HepG2 (cell line): Measurements from ENCODE around the gene FXYD5. TPM values are rescaled to one million over a fixed set of nuclear protein-coding genes. Genes with fewer than 3 reads are reported as not detected.

Experiments
- ATAC-seq: fragments of 200-7000 bp; cut with Tn5 transposase; 3 replicates; pipeline ENCODE4 v1.9.1; 2020; ENCODE audit warnings: mild to moderate bottlenecking, moderate library complexity
- BruUV-seq: library from RNA; stranded (reverse); fragments of 400-500 nt; replicated peaks from 2 replicates; lab custom pipeline; 2021; lab: Mats Ljungman, UMichigan
- CTCF ChIA-PET: fragments of 300-600 bp; formaldehyde crosslinking; extraction: SDS; loops from one replicate; lab custom pipeline; 2021; ENCODE audit warnings: low total read pairs, inconsistent platforms, low intra/inter-chr PET ratio; lab: Yijun Ruan, JAX
- POLR2A ChIA-PET: fragments of 350-600 bp; sonication (Branson Sonifier 250); formaldehyde crosslinking; loops from one replicate; lab custom pipeline; 2020; ENCODE audit warnings: antibody characterized with exemption, inconsistent platforms; lab: Yijun Ruan, JAX
- DNase-seq: peaks from one replicate; pipeline ENCODE4 v3.0.0-alpha.2; 2015; ENCODE audit warnings: low spot score
- FAIRE-seq: peaks from 3 replicates; lab custom pipeline; 2011; peaks lifted over from hg19 to GRCh38; lab: Jason Lieb, UNC
- H2AFZ ChIP-seq: one replicate; pipeline ENCODE4 v1.6.1; 2011; ENCODE audit warnings: low read length, inconsistent platforms
- H3K27ac ChIP-seq: fragments of 300-600 bp; 3 replicates; pipeline ENCODE4 v1.8.0; 2011; ENCODE audit warnings: mixed run types, mild to moderate bottlenecking, mixed read lengths, low read length, inconsistent platforms; ENCODE audit not compliant: insufficient read depth; ENCODE audit errors: extremely low read length
- H3K27me3 ChIP-seq, 2 experiments: fragments of 200-600 bp in 1 of 2; 2 replicates in 1 of 2; 3 replicates in 1 of 2; pipeline versions ENCODE4 v1.6.0 to v1.8.0; 2011; ENCODE audit warnings: low read length in 2 of 2, mild to moderate bottlenecking in 2 of 2, moderate library complexity in 2 of 2, inconsistent platforms in 1 of 2; ENCODE audit not compliant: insufficient read depth in 2 of 2, control insufficient read depth in 1 of 2
- H3K36me3 ChIP-seq, 2 experiments: fragments of 200-600 bp in 1 of 2; replicated peaks in 1 of 2; 2 replicates in 1 of 2; 3 replicates in 1 of 2; pipeline versions ENCODE4 v1.5.1 to v1.8.0; 2011; ENCODE audit warnings: low read length in 2 of 2, inconsistent platforms in 1 of 2; ENCODE audit not compliant: insufficient read depth in 2 of 2, control insufficient read depth in 1 of 2
- H3K4me1 ChIP-seq: 2 replicates; pipeline ENCODE4 v1.5.1; 2012; ENCODE audit warnings: low read length, inconsistent platforms; ENCODE audit not compliant: insufficient read depth
- H3K4me2 ChIP-seq: 2 replicates; pipeline ENCODE4 v1.6.0; 2011; ENCODE audit warnings: low read depth, low read length, inconsistent platforms
- H3K4me3 ChIP-seq, 3 experiments: fragments of 200-600 bp in 1 of 3; sonication (generic), shearing (Covaris generic) in 1 of 3; replicated peaks in 1 of 3; 2 replicates each; pipeline ENCODE4 v1.5.1; 2011 to 2016; ENCODE audit warnings: low read length in 3 of 3, inconsistent platforms in 2 of 3, low read depth in 2 of 3, mild to moderate bottlenecking in 2 of 3, control low read depth in 1 of 3, mixed read lengths in 1 of 3; ENCODE audit not compliant: insufficient read depth in 1 of 3
- H3K79me2 ChIP-seq: one replicate; pipeline ENCODE4 v1.6.1; 2011; ENCODE audit warnings: low read length, inconsistent platforms; ENCODE audit not compliant: insufficient read depth
- H3K9ac ChIP-seq: 2 replicates; pipeline ENCODE4 v1.6.0; 2011; ENCODE audit warnings: mild to moderate bottlenecking, low read depth, low read length, inconsistent platforms; ENCODE audit not compliant: insufficient read depth
- H3K9me3 ChIP-seq: 2 replicates; pipeline ENCODE4 v1.5.1; 2012; ENCODE audit warnings: mild to moderate bottlenecking, low read length
- H4K20me1 ChIP-seq: 2 replicates; pipeline ENCODE4 v1.6.0; 2011; ENCODE audit warnings: inconsistent platforms, mild to moderate bottlenecking, low read length, moderate library complexity; ENCODE audit not compliant: insufficient read depth
- ATF6 ChIP-seq: sonication (generic); formaldehyde crosslinking; conservative IDR thresholded peaks from 2 replicates; pipeline ENCODE4 v1.4.0; 2020; ENCODE audit warnings: missing genetic modification reagents
- CHD4 ChIP-seq: fragments of 200-600 bp; sonication (generic); IDR thresholded peaks from 2 replicates; pipeline ENCODE4 v1.7.0; 2017; ENCODE audit warnings: mild to moderate bottlenecking, low read length, borderline replicate concordance
- EP300 ChIP-seq, 3 experiments: sonication (generic) in 1 of 3; formaldehyde crosslinking in 1 of 3; IDR thresholded peaks; 2 replicates each; pipeline versions ENCODE4 v1.5.1 to v1.6.1; 2011 to 2020; ENCODE audit warnings: low read depth in 2 of 3, low read length in 2 of 3, borderline replicate concordance in 1 of 3, improper control_type of control experiment in 1 of 3, mild to moderate bottlenecking in 1 of 3, missing genetic modification reagents in 1 of 3, moderate library complexity in 1 of 3
- FOXK1 ChIP-seq: sonication (generic); formaldehyde crosslinking; IDR thresholded peaks from 2 replicates; pipeline ENCODE4 v1.4.0; 2020; ENCODE audit warnings: low read depth, missing genetic modification reagents, borderline replicate concordance
- HNF1A ChIP-seq, 2 experiments: sonication (generic) in 1 of 2; formaldehyde crosslinking in 1 of 2; IDR thresholded peaks; 2 replicates each; pipeline versions ENCODE4 v1.4.0 to v1.6.1; 2016 to 2020; ENCODE audit warnings: borderline replicate concordance in 1 of 2, low read depth in 1 of 2, mild to moderate bottlenecking in 1 of 2, missing genetic modification reagents in 1 of 2
- HNRNPK ChIP-seq: fragments of 200-400 bp; formaldehyde crosslinking; IDR thresholded peaks from 2 replicates; pipeline ENCODE4 v1.6.1; 2018; ENCODE audit warnings: low read length, low read depth, moderate library complexity, mild to moderate bottlenecking; ENCODE audit not compliant: poor library complexity, severe bottlenecking
- KLF13 ChIP-seq: sonication (generic); formaldehyde crosslinking; IDR thresholded peaks from 2 replicates; pipeline ENCODE4 v1.4.0; 2020; ENCODE audit warnings: mild to moderate bottlenecking, missing genetic modification reagents
- MLX ChIP-seq: IDR thresholded peaks from 2 replicates; pipeline ENCODE4 v1.6.1; 2016
- TGIF2 ChIP-seq: IDR thresholded peaks from 2 replicates; pipeline ENCODE4 v1.6.1; 2016; ENCODE audit warnings: control low read depth, missing compliant biosample characterization
- XRCC5 ChIP-seq: fragments of 200-400 bp; formaldehyde crosslinking; optimal IDR thresholded peaks from 2 replicates; pipeline ENCODE3; 2017; ENCODE audit warnings: mild to moderate bottlenecking, low read length
- ZFP37 ChIP-seq: sonication (generic); formaldehyde crosslinking; IDR thresholded peaks from 2 replicates; pipeline ENCODE4 v1.4.0; 2020; ENCODE audit warnings: missing genetic modification reagents, borderline replicate concordance
- ZNF3 ChIP-seq: IDR thresholded peaks from 2 replicates; pipeline ENCODE4 v1.7.0; 2017; ENCODE audit warnings: inconsistent platforms
- ZNF564 ChIP-seq: sonication (generic); formaldehyde crosslinking; IDR thresholded peaks from 2 replicates; pipeline ENCODE4 v1.8.1; 2023; ENCODE audit warnings: mild to moderate bottlenecking, missing genetic modification reagents
- ZNF616 ChIP-seq: sonication (generic); formaldehyde crosslinking; IDR thresholded peaks from 2 replicates; pipeline ENCODE4 v1.5.0; 2020; ENCODE audit warnings: low read depth, mild to moderate bottlenecking, missing genetic modification reagents
- WGBS: methylation state at CpG from one replicate; pipeline ENCODE4 v1.1.6; 2017; ENCODE audit warnings: low lambda C conversion rate; 5-methylcytosine and 5-hydroxymethylcytosine counted together
- in situ Hi-C: cut with HindIII; loops from 2 replicates; pipeline ENCODE4 v1.10.0; 2017; ENCODE audit warnings: low pct_unique_long_range_greater_than_20kb; ENCODE audit not compliant: extremely low pct_ligation_motif_present
- intact Hi-C: fragments of 100-400 bp; cut with micrococcal nuclease; formaldehyde crosslinking; loops from one replicate; pipeline ENCODE4 v1.10.0; 2022; ENCODE audit not compliant: unreplicated experiment
- polyA plus RNA-seq, 8 experiments: library from polyadenylated mRNA; depleted of rRNA in 3 of 8; stranded (reverse) in 7 of 8; unstranded in 1 of 8; fragments of >200 nt; fragmentation: Illumina TruSeq in 4 of 8; extraction: Trizol in 4 of 8; gene quantifications; 2 replicates each; pipeline versions ENCODE4 v1.2.1 to v1.2.3, GENCODE V29; 2011 to 2016; ENCODE audit warnings: low read depth in 4 of 8, missing spikeins in 1 of 8, mixed read lengths in 1 of 8; ENCODE audit not compliant: insufficient read depth in 1 of 8
- total RNA-seq, 5 experiments: library from RNA; depleted of rRNA; stranded (reverse); fragments of >200 nt; fragmentation: Illumina TruSeq; extraction: Trizol; gene quantifications; 2 replicates each; pipeline ENCODE4 v1.2.3, GENCODE V29; 2016; ENCODE audit warnings: low read depth in 1 of 5

The FXYD5 gene
- total and polyA plus RNA-seq, 2 of the 13 experiments (the other 11 are each of a cell fraction or from before 2014, with no cell fraction given), result 0.65 TPM; not detected in 1

DNA sequence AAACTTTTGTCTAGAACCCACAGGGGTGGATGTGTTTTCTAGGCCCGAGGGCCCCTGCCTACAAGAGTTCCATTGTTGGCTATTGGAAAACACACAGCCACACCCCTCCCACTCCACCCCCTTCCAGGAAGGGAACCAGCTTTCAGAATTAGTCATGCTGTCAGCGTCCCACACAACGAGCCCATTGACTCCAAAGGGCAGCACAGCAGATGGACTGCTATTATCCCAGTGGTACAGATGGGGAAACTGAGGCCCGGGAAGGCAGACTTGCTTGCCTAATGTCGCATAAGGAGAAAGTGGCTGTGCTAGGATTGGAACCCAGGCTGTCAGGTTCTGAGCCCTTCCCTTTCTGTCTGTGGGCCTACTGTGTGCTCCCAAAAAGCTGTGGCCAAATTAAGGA lies 47.0 kb upstream of the FXYD5 start:
- WGBS, result 0% methylated on average over 1 of the region's 5 CpGs
- CTCF ChIA-PET, result no interaction called here
- no peaks in the 10 kb centered on the region for H3K36me3 ChIP-seq
- intact Hi-C loops, result no loop called here
- no peaks in the 10 kb centered on the region; a peak in 1 of 5 replicates for H3K27me3 ChIP-seq
- FAIRE-seq, result peak; percentile 77
- peak; percentile 72 for ATAC-seq
- peak overlapping the region; percentile 56 for H3K27ac ChIP-seq
- no peak overlapping the region; a peak in 1 of 6 replicates for H3K4me3 ChIP-seq
- POLR2A ChIA-PET, result no interaction called here
- BruUV-seq, result no TSS peak
- peak overlapping the region; percentile 51 for H3K4me2 ChIP-seq
- H3K9me3 ChIP-seq, result no peaks in the 10 kb centered on the region
- H3K9ac ChIP-seq, result peak overlapping the region; percentile 38
- H3K79me2 ChIP-seq, result no peaks in the 10 kb centered on the region
- in situ Hi-C loops, result no loop called here
- H3K4me1 ChIP-seq, result peaks cover 57% of the 10 kb centered on the region
- H4K20me1 ChIP-seq, result no peaks in the 10 kb centered on the region
- peak; percentile 90 for DNase-seq
- H2AFZ ChIP-seq, result no peak overlapping the region
- TF ChIP-seq MLX (CRISPR knock-in tag), result 0 out of 2 replicates have a peak, but pooled peaks have one; percentile 15
- peak; percentile 67 for TF ChIP-seq XRCC5
- peak in 1 of 2 experiments; percentile 70; a peak in 2 of 4 replicates for TF ChIP-seq EP300 (IDR thresholded peaks at IDR 0.05; ENCODE audit: low read depth in 2 of 2, low read length in 2 of 2)
- TF ChIP-seq EP300 (CRISPR knock-in tag; IDR thresholded peaks at IDR 0.05; ENCODE audit: borderline replicate concordance), result peak; percentile 69; the same call in 1 of the 2 replicates
- no peak for TF ChIP-seq HNF1A (IDR thresholded peaks at IDR 0.05; ENCODE audit: low read depth)
- TF ChIP-seq HNF1A (CRISPR knock-in tag; IDR thresholded peaks at IDR 0.05; ENCODE audit: borderline replicate concordance), result peak; percentile 38; the same call in 1 of the 2 replicates
- TF ChIP-seq ATF6, result no peak
- TF ChIP-seq ZNF564 (CRISPR knock-in tag), result no peak
- peak; percentile 67; the same call in 1 of the 2 replicates for TF ChIP-seq TGIF2
- TF ChIP-seq FOXK1 (CRISPR knock-in tag), result no peak; the same call in 1 of the 2 replicates
- TF ChIP-seq ZNF3, result 0 out of 2 replicates have a peak, but pooled peaks have one; percentile 65
- no peak for TF ChIP-seq KLF13 (CRISPR knock-in tag)
- no peak for TF ChIP-seq ZFP37 (CRISPR knock-in tag)
- peak; percentile 47; the same call in 1 of the 2 replicates for TF ChIP-seq CHD4
- TF ChIP-seq ZNF616 (CRISPR knock-in tag), result no peak
- TF ChIP-seq HNRNPK, result no peak
